Measurements from ENCODE around the gene PEG3. TPM values are rescaled to one million over a fixed set of nuclear protein-coding genes. Genes with fewer than 3 reads are reported as not detected.

PEG3 gene
- total and polyA plus RNA-seq, 2 of the 4 experiments (the other 2 are of a cell fraction): not detected

GRCh38 chr19:56866538-56866937, 26.0 kb upstream of the PEG3 start:
- Histone ChIP-seq H3K4me1 (ENCODE audit: control insufficient read depth, insufficient read depth, low read length) (no peaks in the 10 kb centered on the region), H3K4me3 (ENCODE audit: insufficient read depth, low read depth, low read length) (no peak overlapping the region), H4K8ac (ENCODE audit: low read depth in 2 of 2, low read length in 2 of 2) (no peak overlapping the region), H2AFZ (replicated peaks; ENCODE audit: low read length, poor library complexity) (no peak overlapping the region), H2AK9ac (replicated peaks; ENCODE audit: low read depth, low read length, poor library complexity) (no peak overlapping the region), H2AK5ac (ENCODE audit: low read depth, low read length) (no peak overlapping the region), H2BK15ac (ENCODE audit: low read depth, low read length) (no peak overlapping the region), H2BK20ac (ENCODE audit: low read depth, low read length) (no peak overlapping the region), H3K79me1 (ENCODE audit: low read depth in 1 of 2, low read length in 2 of 2) (no peaks in the 10 kb centered on the region), H3K27me3 (ENCODE audit: control insufficient read depth, insufficient read depth, low read length) (no peaks in the 10 kb centered on the region), H3K9me1 (ENCODE audit: insufficient read depth, low read length) (no peaks in the 10 kb centered on the region), H3K23ac (ENCODE audit: low read depth, low read length) (no peak overlapping the region), H3K4ac (ENCODE audit: low read depth, low read length) (no peak overlapping the region), H3K9me3 (ENCODE audit: control insufficient read depth, insufficient read depth, low read length) (peaks cover 27% of the 10 kb centered on the region), H2BK5ac (ENCODE audit: low read depth, low read length, poor library complexity, severe bottlenecking) (no peak overlapping the region), H4K91ac (ENCODE audit: insufficient read depth, low read depth, low read length) (no peak overlapping the region), H3K4me2 (ENCODE audit: low read depth, low read length) (no peak overlapping the region), H3K27ac (ENCODE audit: insufficient read depth, low read length) (no peak overlapping the region), H3K18ac (ENCODE audit: low read depth, low read length) (no peak overlapping the region), H2BK120ac (ENCODE audit: low read depth, low read length) (no peak overlapping the region), H4K5ac (ENCODE audit: low read depth, low read length) (no peak overlapping the region), H3K56ac (ENCODE audit: extremely low read depth, insufficient read depth, low read length) (no peak overlapping the region), H3K36me3 (ENCODE audit: control insufficient read depth, insufficient read depth, low read length) (no peaks in the 10 kb centered on the region), H3K9ac (ENCODE audit: low read depth, low read length) (no peak overlapping the region), H3K14ac (replicated peaks; ENCODE audit: low read depth, low read length) (no peak overlapping the region), H4K20me1 (ENCODE audit: insufficient read depth, low read length) (no peaks in the 10 kb centered on the region)
- dilution Hi-C loops (cut with HindIII; ENCODE audit: low sequenced_read_pairs, unreplicated experiment): no loop called here
- no TSS peak for BruUV-seq (replicated peaks)
- WGBS, 2 experiments (ENCODE audit: extremely low coverage in 2 of 2, insufficient read length in 1 of 2): no CpG with 5 or more reads among the region's 2 CpGs
- intact Hi-C loops (cut with micrococcal nuclease): no loop called here
- ATAC-seq (ENCODE audit: low read depth) (no peak), DNase-seq (no peak)
- in situ Hi-C loops (cut with MboI; ENCODE audit: low sequenced_read_pairs): no loop called here
- POLR2A ChIA-PET (ENCODE audit: unreplicated experiment): no interaction called here
- CTCF ChIA-PET: no interaction called here
- TF ChIP-seq BHLHE40 (IDR thresholded peaks at IDR 0.05; ENCODE audit: low read depth, low read length) (no peak), SMC3 (IDR thresholded peaks at IDR 0.05; ENCODE audit: low read depth, low read length) (no peak), FOS (IDR thresholded peaks at IDR 0.05; ENCODE audit: low read depth, low read length) (no peak), CTCF (conservative IDR thresholded peaks at IDR 0.05; ENCODE audit: low read depth, low read length) (no peak), RCOR1 (IDR thresholded peaks at IDR 0.05; ENCODE audit: insufficient replicate concordance, low read length) (no peak), NFE2L2 (IDR thresholded peaks at IDR 0.05; ENCODE audit: low read depth, low read length) (no peak), MAFK (IDR thresholded peaks at IDR 0.05; ENCODE audit: low read depth, low read length) (no peak), USF2 (IDR thresholded peaks at IDR 0.05; ENCODE audit: low read depth, low read length) (no peak), MAZ (IDR thresholded peaks at IDR 0.05; ENCODE audit: borderline replicate concordance, low read depth, low read length) (no peak), CEBPB (IDR thresholded peaks at IDR 0.05; ENCODE audit: low read depth, low read length) (no peak), RFX5 (IDR thresholded peaks at IDR 0.05; ENCODE audit: low read depth, low read length) (no peak), RAD21 (IDR thresholded peaks at IDR 0.05; ENCODE audit: low read length) (no peak), MXI1 (IDR thresholded peaks at IDR 0.05; ENCODE audit: borderline replicate concordance, low read depth, low read length) (no peak)

Measured in IMR-90 (cell line).